Gastroesophageal sphincter (tissue), 3 donors: ENCODE measurements around the gene SUCLG2.

Experiments used
- CTCF ChIP-seq, 4 experiments: fragments of 200-600 bp in 2 of 4; fragments of 450-650 bp in 2 of 4; sonication (generic) in 1 of 4; IDR thresholded peaks; one replicate each; pipeline ENCODE4 v1.5.1; 2017 to 2019; ENCODE audit warnings: antibody characterized with exemption in 4 of 4, mild to moderate bottlenecking in 2 of 4, moderate library complexity in 2 of 4
- EP300 ChIP-seq: sonication (generic); formaldehyde crosslinking; IDR thresholded peaks from one replicate; pipeline ENCODE4 v1.6.1; 2017; ENCODE audit warnings: antibody characterized with exemption, mild to moderate bottlenecking
- POLR2A ChIP-seq, 2 donors: fragments of 450-650 bp; IDR thresholded peaks; one replicate each; pipeline ENCODE4 v1.6.1; 2017; ENCODE audit warnings: antibody characterized with exemption in 2 of 2, mild to moderate bottlenecking in 2 of 2, moderate library complexity in 1 of 2
- POLR2AphosphoS5 ChIP-seq: sonication (generic); formaldehyde crosslinking; IDR thresholded peaks from one replicate; pipeline ENCODE4 v1.6.1; 2017; ENCODE audit warnings: antibody characterized with exemption

GRCh38 chr3:67535006-67535405 is 119.4 kb downstream of the SUCLG2 start:
- TF ChIP-seq CTCF (IDR thresholded peaks at IDR 0.05), result no peak
- TF ChIP-seq POLR2A (IDR thresholded peaks at IDR 0.05), result no peak
- no peak for TF ChIP-seq POLR2AphosphoS5
- no peak for TF ChIP-seq EP300
